Endometrium (tissue), 2 donors: ENCODE data around the gene FRMD1.
"Not testable (repeated sequence)": the region's sequence is repeated elsewhere in the genome, so short reads cannot be mapped to it uniquely, and the experiment has no call there.

ENCODE experiments used
- FAIRE-seq: peaks from 2 replicates; lab custom pipeline; 2012; peaks lifted over from hg19 to GRCh38; lab: Jason Lieb, UNC
- donor health status: control.
- donor health status: control.

Gene FRMD1

DNA sequence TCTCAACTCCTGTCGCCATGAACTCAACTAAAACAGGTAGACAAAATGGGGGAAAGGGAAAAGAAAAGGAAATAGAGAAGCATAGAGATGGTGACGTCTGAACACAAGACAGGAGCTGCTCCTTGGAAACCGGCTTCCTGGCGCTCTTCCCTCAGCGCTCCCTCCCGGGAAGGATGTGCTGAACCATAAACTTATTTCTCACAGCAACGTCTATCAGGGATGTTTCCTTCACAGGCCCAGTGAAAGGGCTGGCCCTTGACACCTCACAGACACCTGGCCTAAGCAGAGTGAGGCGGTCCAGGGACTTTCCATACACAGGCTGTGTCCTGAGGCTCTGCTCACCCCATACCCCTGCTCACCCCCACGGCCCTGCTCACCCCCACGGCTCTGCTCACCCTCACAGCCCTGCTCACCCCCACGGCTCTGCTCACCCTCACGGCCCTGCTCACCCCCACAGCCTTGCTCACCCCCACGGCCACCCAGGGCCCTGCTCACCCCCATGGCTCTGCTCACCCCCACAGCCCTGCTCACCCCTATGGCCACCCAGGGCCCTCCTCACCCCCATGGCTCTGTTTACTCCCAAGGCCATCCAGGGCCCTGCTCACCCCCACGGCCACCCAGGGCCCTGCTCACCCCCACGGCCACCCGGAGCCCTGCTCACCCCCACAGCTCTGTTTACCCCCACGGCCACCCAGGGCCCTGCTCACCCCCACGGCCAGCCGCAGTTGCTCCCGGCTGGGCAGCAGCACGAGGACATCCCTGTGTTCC, 653 bp downstream of the FRMD1 start:
- FAIRE-seq, result no peak

DNA sequence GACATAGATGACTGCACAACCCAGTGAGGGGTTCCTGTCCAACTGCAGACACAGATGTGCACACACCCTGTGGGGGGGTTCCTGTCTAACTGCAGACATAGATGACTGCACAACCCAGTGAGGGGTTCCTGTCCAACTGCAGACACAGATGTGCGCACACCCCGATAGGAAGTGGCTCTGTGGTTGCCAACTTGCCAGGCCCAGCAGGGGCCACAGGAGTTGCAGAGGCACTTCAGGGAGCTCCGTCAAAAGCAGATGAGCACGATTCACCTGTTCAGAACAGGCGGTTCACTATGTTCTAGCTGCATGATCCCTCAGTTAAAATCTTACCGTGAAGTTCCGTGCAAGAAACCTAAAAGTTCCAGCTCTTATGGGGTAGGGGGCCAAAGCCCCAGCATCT, 1.6 kb downstream of the FRMD1 start:
- not testable (repeated sequence) for FAIRE-seq

DNA sequence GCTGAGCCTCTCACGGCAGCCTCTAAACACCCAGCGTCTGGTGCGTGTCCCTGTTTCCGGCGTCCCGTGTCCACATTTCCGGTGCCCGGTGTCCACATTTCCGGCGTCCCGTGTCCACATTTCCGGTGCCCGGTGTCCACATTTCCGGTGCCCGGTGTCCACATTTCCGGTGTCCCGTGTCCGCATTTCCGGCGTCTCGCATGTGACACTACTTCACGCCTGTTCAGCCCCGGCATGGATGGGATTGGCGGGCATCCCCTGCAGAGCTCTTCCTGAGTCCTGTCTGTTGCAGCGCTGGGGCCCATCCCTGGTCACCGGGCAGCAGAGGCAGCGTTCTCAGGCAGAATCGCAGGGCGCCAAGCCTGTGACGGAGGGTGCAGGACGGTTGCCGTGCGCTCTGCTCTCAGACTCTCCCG, 3.2 kb downstream of the FRMD1 start:
- FAIRE-seq, result no peak

DNA sequence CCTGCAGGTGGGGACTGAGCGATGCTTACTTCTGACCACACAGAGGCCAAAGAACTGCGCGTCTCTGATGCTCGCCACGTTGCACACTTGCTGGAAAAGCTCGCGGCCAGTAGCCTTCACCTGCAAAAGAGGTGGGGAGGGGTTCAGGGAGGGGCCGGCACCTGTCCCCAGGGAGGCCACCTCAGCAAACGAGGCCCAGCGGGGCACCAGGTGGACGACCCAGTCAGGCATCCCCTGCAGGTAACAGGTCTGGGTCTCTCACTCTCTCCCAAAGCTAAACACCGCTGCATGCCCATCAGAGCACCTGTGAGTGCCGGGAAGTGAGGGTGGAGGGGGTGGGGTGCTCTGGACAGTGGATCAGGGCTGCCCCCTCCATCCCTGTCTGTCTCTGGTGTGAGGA, 3.8 kb downstream of the FRMD1 start:
- FAIRE-seq, result no peak

DNA sequence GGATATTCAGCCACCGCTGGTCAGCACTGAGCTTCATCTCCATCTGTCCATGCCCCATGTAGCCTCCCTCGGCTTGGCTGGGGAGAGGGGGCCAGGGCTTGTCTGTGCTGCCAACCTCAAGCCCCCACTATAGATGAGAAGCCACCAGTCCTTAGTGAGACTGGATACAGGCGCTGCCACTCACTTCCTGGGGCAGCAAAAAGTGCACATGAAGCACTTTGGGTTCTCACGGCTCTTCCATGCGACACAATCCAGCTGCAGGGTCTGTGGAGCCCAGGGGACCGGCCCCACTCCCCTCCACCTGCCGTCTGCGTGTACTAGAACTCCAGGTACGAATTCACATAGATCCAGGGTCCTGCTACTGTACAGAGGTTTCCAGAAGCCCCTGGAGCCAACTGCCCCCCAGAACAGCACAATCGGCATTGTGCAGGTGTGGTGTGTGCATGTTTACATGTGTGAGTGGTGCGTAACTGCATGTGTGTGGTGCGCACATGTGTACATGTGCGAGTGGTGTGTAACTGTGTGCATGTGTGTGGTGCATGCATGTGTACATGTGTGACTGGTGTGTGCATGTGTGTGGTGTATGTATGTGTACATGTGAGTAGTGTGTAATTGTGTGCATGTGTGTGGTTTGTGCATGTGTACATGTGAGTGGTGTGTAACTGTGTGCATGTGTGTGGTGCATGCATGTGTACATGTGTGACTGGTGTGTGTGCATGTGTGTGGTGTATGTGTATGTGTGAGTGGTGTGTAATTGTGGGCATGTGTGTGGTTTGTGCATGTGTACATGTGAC, 4.9 kb downstream of the FRMD1 start:
- no peak for FAIRE-seq

DNA sequence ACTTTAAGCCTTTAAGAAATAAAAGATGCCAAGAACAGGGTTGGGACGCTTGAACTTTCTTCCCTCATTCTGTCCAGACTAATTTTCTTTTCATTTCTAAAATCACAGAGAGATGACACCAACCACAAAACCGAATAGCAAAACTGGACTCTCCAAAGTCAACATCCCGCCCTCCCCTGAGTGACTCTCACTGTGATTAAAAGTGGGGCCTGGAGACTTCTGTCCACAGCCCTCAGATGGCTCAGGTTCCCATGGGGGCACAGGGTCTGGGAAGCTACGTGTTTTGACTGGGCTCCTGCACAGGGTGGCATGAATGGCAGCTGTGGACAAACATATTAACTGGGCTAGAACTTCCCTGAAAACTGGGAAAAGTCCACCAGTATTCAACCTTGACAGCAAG, 6.3 kb downstream of the FRMD1 start:
- FAIRE-seq, result no peak

DNA sequence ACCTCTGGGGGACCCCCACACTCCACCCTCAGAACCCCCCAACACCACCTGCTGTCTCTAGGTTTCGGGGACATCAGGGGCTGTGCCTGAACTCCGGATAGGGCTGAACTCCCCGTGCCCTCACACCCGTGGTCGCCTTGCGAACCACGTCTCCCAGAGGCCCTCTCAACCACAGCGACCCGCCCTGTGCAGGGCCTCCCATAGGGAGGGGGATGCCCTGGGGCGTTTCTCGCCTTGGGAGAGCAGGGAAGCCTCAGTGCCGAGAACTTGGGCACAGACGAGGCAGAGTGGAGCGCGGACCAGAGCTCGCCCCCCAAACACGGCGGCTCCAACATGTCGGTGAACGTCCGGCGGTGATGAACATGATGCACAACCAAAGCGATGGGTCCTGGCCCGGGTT, 6.8 kb downstream of the FRMD1 start:
- FAIRE-seq, result no peak

DNA sequence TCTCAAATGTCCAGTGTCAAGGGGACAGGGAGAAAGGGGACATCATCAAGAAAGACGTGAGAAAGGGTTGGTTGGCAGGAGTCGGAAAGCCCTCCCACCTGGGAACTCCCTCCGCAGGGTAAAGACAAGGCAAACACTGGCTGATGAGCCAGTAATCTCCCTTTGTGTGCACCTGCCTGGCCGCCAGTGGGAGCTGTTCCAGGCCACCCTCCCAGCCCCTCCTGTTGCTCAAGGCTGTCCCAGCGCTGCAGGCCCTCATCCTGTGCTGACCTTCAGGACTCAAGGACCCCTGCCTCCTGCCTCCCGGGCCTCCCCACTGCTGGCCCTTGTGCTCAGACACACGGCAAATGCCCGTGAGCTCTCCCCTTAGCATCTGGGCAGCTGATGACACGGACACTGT, 7.4 kb downstream of the FRMD1 start:
- FAIRE-seq, result no peak

DNA sequence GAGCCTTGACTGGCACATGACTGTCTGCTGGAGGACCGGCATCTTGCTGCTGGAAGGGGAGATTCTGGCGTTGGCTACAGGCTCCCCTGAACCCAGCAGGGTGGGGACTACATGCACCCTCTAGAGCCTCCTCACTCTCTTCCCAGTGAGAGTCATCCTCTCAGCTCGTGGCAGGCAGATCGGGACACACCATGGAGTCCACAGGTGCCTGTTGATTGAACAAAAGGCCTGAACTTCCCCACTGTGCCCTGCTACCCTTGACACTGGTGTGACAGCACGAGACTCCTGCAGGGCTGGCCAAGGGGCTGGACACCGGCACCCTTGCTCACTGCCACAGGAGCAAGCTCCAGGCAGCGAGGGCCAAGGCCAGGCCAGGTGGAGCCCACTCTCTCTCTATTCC, 8.2 kb downstream of the FRMD1 start:
- no peak for FAIRE-seq

DNA sequence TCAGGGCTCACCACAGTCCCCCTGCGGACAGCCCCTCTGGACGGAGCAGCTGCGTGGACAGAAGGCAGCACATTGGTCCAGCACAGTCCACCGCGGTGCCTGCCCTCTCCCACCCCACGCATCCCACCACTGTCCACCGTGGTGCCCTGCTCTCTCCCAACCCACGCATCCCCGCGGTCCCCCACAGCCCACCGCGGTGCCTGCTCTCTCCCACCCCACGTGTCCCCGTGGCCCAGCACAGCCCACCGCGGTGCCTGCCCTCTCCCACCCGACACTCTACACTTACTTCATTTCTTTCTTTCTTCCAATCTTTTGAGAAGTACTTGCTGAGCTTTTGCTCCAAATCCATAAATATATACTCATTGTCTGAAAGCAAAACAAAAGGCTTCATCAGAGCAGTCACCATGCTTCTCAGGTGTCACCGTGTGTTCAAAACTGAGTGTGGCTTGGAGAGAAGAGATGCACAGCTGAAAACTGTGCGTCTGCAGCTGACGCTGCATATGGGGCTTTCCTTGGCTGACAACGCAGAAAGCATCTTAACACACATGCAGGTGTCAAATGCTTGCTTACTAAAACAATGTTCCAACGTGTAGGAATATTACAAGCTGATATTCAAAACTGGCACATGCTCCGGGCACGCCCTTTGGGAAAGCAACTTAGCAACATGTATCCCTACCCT, 11.8 kb downstream of the FRMD1 start:
- FAIRE-seq, result no peak

DNA sequence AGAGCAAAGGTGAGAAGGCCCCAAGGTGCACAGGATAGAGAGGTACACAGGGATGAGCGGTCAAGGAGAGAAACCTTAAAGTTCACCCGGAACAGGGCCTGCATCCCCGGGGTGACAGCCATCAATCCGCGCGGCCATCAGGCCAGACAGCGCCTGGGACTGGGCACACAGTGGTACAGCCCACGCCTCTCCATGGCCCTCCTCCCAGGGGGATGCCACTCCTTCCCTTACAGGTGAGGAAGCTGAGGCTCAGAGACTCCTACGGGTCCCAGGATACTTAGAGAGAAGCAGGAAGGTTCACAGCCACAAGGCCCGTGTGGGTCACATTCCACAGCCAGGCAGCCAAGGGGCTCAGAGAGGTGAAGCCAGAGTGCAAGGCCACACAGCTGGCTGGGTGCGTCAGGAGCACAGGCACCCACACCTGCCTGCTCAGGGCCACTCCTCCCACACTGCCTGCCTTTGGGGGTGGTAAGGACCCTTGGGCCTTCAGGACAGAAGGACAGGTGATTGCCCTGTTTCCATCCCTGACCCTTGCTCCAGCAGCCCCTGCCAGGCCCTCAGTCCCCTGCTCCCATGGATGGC, 14.7 kb downstream of the FRMD1 start:
- no peak for FAIRE-seq

DNA sequence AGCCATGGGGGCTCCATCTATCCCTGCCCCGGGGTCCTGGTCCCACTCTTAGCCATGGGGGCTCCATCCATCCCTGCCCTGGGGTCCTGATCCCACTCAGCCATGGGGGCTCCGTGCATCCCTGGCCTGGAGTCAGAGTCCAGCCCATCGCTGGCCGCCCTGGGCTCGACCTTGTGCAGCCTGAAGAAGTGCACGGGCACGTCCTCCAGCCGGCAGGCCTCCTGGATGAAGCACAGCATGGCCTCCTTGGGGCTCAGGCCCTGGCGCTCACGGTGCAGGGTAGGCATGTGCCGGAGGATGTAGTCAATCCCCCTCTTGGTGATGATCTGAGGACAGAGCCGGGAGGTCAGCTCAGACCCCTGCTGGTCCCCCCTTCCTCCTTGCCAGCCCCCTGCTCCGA, 15.6 kb downstream of the FRMD1 start:
- no peak for FAIRE-seq

DNA sequence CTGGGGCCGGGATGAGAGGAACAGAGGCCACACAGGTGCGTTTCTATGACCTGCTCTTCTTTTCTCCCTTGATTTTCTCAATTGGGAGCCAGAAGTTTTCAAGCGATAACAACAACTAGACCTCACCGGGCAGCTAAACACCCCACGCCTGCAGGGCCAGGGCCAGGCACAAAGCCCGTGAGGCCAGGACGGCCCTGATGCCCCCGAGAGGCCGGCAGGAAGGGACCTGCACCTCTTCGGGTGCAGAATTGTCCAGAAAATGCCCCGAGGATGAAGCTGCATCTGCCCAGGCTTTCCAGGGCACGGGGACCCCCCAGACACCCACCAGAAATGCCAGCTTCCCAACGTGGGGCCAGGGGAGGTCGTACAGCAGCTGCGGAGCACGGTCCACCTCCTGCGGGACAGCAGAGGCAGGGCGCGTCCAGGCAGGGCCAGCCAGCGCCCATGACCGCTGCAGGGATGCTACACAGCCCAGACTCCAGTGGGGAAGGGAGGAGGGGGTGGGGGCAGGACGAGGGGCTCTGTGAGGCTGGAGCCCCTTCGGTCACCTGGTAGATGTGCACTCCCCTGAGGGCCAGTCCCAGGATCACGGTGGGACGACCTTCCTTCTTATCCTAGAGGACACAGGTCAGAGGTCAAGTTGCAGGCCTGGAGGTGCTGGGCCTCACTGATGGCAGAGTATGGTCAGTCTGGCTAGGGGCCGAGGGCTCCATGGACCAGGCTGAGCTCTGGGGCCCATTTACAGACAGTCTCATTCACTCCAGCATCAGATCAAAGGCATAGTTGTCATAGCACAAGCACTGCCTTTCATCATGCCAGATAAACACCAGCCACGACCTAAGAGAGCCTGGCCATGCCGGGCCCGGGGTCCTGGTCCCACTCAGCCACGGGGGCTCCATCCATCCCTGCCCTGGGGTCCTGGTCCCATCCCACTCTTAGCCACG, 16.4 kb downstream of the FRMD1 start:
- no peak for FAIRE-seq

DNA sequence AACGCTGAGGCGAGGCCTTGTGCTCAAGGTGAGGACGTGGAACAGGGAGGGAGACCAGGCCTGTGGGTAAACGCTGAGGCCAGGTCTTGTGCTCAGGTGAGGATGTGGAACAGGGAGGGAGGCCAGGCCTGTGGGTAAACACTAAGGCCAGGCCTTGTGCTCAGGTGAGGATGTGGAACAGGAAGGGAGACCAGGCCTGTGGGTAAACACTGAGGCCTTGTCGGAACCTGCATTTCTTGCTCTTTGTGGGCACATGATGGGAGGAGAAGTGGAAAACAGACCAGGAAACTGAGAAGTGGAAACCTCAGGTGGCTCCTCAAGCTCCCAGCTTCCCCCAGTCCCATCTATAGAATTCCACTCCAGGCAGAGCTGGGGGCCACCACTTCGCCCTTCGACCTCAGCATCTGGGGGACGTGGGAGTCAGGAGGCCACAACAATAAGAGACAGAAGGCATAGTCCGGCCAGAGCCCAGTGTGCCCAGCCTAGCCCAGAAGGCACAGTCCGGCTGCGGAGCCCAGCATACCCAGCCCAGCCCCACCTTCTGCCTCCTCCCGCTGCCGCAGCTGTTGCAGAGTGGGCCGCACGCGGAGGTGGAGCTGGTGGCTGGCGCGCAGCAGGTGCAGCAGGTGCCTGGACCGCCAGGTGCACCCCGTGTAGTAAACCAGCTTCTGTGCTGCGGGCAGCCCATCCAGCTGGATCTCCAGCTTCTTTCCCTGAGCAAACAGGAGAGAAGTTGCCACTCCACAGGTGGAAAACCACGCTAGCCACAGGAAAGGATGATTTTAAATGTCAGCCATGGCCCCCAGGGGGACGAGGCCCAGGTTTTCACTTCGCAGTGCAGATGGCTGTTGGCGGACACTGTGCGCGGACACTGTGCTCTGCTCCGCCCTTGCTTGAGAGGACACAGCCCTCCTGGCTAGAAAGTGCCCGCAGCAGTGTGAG, 17.5 kb downstream of the FRMD1 start:
- FAIRE-seq, result no peak

DNA sequence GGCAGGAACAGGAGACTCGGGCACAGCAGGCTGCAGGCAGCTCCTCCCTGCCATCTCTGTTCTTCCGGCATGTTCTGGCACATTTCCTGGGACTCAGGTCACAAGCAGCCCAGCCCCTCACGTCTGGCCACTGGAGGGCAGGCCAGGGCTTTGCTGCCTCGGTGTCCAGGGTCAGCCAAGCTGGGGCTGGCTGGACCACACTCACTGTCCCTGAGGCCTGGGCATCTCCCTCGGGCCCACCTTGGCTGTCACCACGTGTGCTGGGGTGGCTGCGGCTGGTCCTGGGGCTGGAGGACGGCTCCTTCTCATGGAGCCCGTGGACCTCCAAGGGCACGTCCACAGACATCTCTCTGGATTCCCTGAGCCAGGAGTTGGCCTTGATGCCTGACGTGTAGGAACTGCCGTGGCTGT, 18.5 kb downstream of the FRMD1 start:
- no peak for FAIRE-seq

DNA sequence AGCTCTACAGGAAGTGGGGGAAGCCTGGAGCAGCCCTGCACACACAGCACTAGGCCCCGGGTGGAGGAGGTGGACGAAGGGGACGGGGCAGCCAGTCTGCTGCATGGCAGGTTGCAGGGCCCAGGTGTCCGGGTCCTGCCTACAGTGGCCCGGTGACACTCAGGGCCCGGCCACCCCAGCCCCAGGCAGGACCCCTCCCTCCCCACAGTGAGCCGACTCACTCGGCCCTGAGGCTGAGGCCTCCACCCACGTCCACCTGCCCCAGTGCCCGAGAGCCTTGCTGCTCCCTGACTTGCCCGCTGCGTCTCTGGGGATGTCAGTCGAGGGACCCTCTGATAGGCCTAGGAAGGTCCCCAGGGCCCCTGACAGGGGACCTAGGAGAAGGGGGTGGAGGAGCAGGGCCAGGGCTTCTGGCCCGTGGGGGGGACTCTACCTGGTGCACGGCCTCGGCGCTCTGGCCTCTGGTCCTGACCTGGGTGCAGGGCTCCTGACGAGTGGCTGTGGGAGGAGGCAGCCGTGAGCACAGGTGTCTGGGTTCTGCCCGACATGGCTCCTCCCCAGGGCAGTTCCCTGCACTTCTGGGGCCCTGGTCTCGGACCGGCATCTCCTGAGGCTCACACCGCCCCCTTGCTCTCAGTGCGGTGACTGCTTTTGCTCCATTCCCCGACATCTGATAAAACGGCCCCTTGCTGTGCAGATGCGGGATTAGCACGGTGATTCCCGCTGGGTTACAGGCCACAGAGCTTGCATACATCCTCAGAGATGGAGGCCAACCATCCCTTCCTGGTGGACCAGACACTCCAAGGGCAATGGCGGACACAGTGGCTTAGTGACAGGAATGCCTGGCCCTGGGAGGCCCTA, 20.1 kb downstream of the FRMD1 start:
- no peak for FAIRE-seq

DNA sequence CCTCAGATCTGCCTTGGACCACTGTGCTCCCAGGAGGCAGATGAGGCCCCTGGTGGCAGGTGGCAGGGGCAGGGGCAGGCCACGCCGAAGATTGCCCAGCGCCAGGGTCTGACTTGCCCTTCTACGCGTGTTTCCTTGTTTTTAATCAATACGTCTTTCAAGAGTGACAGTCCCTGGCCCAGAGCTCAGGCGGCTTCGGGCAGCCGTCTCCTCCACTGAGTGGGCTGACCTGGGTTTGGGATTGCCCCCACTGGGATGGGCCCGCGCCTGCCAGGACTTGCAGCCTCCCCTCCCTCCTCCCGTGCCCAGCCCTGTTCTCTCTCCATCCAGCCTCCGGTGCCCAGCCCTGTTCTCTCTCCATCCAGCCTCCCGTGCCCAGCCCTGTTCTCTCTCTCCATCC, 21.2 kb downstream of the FRMD1 start:
- no peak for FAIRE-seq

DNA sequence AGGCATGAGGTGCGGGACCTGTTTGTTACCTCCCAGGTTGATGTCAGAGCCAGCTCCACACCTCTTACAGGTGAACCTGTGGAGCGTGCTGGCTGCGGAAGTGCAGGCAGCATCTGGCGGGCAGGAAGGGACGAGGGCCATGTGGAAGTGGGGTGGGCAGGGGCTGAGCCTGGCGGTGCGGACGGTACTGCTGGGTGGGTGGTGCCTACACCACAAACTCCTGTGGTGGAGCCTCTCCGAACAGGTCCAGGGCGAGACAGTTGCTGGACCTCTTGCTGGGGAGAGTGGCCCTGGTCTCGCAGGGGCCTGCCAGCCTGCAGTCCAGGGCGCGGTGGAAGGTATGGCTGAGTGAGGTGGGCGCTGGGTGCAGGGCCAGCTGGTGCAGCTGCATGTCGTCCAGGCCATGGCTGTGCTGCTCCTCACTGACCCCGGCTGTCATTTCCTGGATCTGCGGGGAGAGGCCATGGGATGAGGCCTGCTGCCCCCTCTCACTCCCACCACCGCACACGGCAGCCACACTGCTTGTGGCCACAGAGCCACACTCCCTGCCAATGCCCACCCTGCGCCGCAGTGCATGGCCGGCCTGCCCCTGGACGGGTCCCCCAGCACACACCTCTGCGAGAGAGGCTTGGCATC, 22.0 kb downstream of the FRMD1 start:
- FAIRE-seq, result no peak
